Measurements from ENCODE around the gene TBC1D14.

TBC1D14 gene

GRCh38 chr4:6943885-6944225, 34.2 kb downstream of the TBC1D14 start:
- FAIRE-seq (no peak), DNase-seq (ENCODE audit: insufficient read length, low spot score) (no peak)
- TF ChIP-seq, protein P1, sequence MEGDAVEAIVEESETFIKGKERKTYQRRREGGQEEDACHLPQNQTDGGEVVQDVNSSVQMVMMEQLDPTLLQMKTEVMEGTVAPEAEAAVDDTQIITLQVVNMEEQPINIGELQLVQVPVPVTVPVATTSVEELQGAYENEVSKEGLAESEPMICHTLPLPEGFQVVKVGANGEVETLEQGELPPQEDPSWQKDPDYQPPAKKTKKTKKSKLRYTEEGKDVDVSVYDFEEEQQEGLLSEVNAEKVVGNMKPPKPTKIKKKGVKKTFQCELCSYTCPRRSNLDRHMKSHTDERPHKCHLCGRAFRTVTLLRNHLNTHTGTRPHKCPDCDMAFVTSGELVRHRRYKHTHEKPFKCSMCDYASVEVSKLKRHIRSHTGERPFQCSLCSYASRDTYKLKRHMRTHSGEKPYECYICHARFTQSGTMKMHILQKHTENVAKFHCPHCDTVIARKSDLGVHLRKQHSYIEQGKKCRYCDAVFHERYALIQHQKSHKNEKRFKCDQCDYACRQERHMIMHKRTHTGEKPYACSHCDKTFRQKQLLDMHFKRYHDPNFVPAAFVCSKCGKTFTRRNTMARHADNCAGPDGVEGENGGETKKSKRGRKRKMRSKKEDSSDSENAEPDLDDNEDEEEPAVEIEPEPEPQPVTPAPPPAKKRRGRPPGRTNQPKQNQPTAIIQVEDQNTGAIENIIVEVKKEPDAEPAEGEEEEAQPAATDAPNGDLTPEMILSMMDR (IDR thresholded peaks at IDR 0.05; ENCODE audit: insufficient read depth, missing control alignments), result no peak

- DNase-seq (ENCODE audit: insufficient read length, low spot score) (no peak), FAIRE-seq (no peak)
Measured at GRCh38 chr4:6944301-6945051, 34.9 kb downstream of the TBC1D14 start.

GRCh38 chr4:6945052-6945409, 35.4 kb downstream of the TBC1D14 start:
- TF ChIP-seq, protein P1 (IDR thresholded peaks at IDR 0.05; ENCODE audit: insufficient read depth, missing control alignments), result no peak
- FAIRE-seq (no peak), DNase-seq (ENCODE audit: insufficient read length, low spot score) (no peak)

More at GRCh38 chr4:6944301-6945051, 34.9 kb downstream of the TBC1D14 start:
- TF ChIP-seq, protein P1 (IDR thresholded peaks at IDR 0.05; ENCODE audit: insufficient read depth, missing control alignments), result no peak

DNA sequence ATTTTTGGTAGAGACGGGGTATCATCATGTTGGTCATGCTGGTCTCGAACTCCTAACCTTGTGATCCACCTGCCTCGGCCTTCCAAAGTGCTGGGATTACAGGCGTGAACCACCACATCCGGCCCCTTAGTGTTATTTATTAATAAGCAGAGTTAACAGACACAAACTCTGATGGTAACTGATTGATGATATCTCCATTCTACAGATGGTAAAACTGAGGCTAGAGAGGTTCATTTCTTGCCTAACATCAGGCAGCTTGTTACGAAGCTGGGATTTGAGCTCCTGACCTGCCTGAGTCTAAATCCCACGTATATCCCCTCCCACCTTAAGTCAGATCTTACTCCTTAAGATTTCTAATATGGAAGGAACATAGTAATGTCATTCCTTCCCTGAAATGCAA, 36.9 kb downstream of the TBC1D14 start:
- FAIRE-seq, result no peak
- TF ChIP-seq, protein P1 (IDR thresholded peaks at IDR 0.05; ENCODE audit: insufficient read depth, missing control alignments), result no peak
- no peak for DNase-seq (ENCODE audit: insufficient read length, low spot score)

DNA sequence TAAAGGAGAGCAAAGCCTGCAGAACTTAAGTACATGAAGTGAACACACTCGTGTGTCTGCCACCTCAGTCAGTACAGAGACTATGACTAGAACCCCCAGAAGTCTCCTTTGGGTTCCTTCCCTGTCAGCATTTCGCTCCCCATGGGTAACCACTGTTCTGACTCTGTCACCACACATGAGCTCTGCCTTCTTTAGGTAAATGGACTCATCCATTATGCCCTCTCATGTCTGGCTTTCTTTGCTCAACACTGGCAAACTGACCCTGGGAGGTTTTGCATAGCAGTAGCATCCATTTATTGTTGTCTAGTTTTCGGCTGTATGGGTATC, 38.5 kb downstream of the TBC1D14 start:
- TF ChIP-seq, protein P1 (IDR thresholded peaks at IDR 0.05; ENCODE audit: insufficient read depth, missing control alignments), result no peak
- DNase-seq (ENCODE audit: insufficient read length, low spot score), result no peak
- FAIRE-seq, result no peak

DNA sequence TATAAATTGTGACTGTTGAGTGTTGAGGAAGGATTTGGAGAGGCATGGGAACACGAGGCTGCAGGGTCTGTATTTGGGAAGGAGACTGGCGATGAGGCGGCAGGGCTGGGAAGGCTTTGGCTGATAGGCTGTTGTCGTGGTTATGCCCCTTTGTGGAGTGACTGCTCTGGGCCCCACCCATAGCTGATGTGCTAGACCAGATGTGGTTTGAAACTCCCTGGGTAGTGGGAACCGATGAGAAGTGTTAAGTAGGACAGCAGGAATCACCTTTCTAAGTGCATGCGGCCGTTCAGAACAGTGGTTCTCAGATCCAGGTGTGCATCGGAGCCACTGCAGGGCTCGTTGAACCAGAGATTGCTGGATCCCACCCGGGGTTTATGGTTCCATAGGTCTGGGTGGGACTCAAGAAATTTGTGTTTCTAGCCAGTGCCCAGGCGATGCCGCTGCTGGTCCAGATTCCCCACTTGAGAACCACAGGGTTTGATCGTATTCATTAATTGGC, 42.3 kb downstream of the TBC1D14 start:
- DNase-seq (ENCODE audit: insufficient read length, low spot score), result no peak

More for the DNA sequence above, 42.3 kb downstream of the TBC1D14 start:
- TF ChIP-seq, protein P1 (IDR thresholded peaks at IDR 0.05; ENCODE audit: insufficient read depth, missing control alignments), result no peak
- FAIRE-seq, result no peak
